Neural crest cell (in vitro differentiated cells): ENCODE measurements around the gene RBAK. TPM values are rescaled to one million over a fixed set of nuclear protein-coding genes. Genes with fewer than 3 reads are reported as not detected.
"Not testable (repeated sequence)": the region's sequence is repeated elsewhere in the genome, so short reads cannot be mapped to it uniquely, and the experiment has no call there.

Source experiments
- DNase-seq: peaks from one replicate; pipeline ENCODE4 v3.0.0; 2021; ENCODE audit warnings: low read depth, mixed read lengths, low spot score
- H3K27ac Mint-ChIP-seq: one replicate; pipeline ENCODE4 v1.8.0; 2021; ENCODE audit warnings: mild to moderate bottlenecking, mixed read lengths; ENCODE audit not compliant: unreplicated experiment
- H3K27me3 Mint-ChIP-seq: 2 replicates; pipeline ENCODE4 v1.8.0; 2021; ENCODE audit warnings: low read depth, mild to moderate bottlenecking, mixed read lengths
- H3K36me3 Mint-ChIP-seq: 2 replicates; pipeline ENCODE4 v1.8.0; 2021; ENCODE audit warnings: low read depth, mild to moderate bottlenecking, mixed read lengths
- H3K4me1 Mint-ChIP-seq: 2 replicates; pipeline ENCODE4 v1.8.0; 2021; ENCODE audit warnings: mixed read lengths
- H3K4me3 Mint-ChIP-seq: one replicate; pipeline ENCODE4 v1.8.0; 2021; ENCODE audit warnings: mild to moderate bottlenecking, mixed read lengths
- H3K9me3 Mint-ChIP-seq: 2 replicates; pipeline ENCODE4 v1.8.0; 2021; ENCODE audit warnings: mixed read lengths
- CTCF ChIP-seq: fragments of 200-600 bp; sonication (generic); conservative IDR thresholded peaks from 2 replicates; pipeline ENCODE4 v1.5.0; 2021; ENCODE audit warnings: antibody characterized with exemption, mild to moderate bottlenecking
- total RNA-seq: library from RNA; stranded (reverse); gene quantifications from 2 replicates; pipeline ENCODE4 v1.2.1, GENCODE V29; 2021

The RBAK gene
- total RNA-seq, 1 donor from 2014 or later: 15.7 TPM

DNA sequence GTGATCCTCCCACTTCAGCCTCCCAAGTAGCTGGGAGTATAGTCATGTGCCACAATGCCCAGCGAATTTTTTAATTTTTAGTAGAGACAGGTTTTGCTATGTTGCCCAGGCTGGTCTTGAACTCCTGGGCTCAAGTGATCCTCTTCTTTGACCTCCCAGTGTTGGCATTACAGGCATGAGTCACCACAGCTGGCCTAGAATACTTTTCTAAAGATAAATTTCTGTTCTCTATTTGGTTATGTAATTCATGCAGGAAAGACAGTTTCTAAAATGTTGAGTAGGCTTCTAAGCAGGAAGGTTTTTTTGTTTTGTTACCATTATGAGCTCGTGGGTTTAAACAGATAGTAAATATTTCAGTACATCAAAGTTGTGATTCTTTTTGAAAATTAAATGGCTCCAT is 5.0 kb downstream of the RBAK start:
- Mint-ChIP-seq H3K4me3 (no peak overlapping the region), H3K27ac (no peak overlapping the region), H3K9me3 (peaks cover 22% of the 10 kb centered on the region), H3K36me3 (peaks cover 65% of the 10 kb centered on the region), H3K4me1 (peaks cover 13% of the 10 kb centered on the region), H3K27me3 (no peaks in the 10 kb centered on the region)
- no peak for DNase-seq
- TF ChIP-seq CTCF: no peak

- H3K27ac Mint-ChIP-seq, H3K4me1 Mint-ChIP-seq, DNase-seq, H3K27me3 Mint-ChIP-seq: not testable (repeated sequence)
- H3K4me3 Mint-ChIP-seq: peak overlapping the region; percentile 19
- H3K36me3 Mint-ChIP-seq: peaks cover 72% of the 10 kb centered on the region
- peaks cover 26% of the 10 kb centered on the region for H3K9me3 Mint-ChIP-seq
These were observed 6.1 kb downstream of the RBAK start for GRCh38 chr7:5051731-5052130.

- no peak overlapping the region for H3K27ac Mint-ChIP-seq
These were observed 7.5 kb downstream of the RBAK start for GRCh38 chr7:5053175-5053574.

GRCh38 chr7:5063698-5064097 is 18.0 kb downstream of the RBAK start:
- peaks cover 61% of the 10 kb centered on the region for H3K9me3 Mint-ChIP-seq

More at GRCh38 chr7:5053175-5053574, 7.5 kb downstream of the RBAK start:
- Mint-ChIP-seq H3K27me3 (no peaks in the 10 kb centered on the region), H3K4me1 (peaks cover 4% of the 10 kb centered on the region), H3K9me3 (peaks cover 31% of the 10 kb centered on the region), H3K36me3 (peaks cover 85% of the 10 kb centered on the region), H3K4me3 (no peak overlapping the region)
- DNase-seq: no peak
- no peak for TF ChIP-seq CTCF

GRCh38 chr7:5064391-5065106 is 18.9 kb downstream of the RBAK start:
- H3K27me3 Mint-ChIP-seq: peaks cover 2% of the 10 kb centered on the region
- peaks cover 96% of the 10 kb centered on the region for H3K36me3 Mint-ChIP-seq
- H3K4me3 Mint-ChIP-seq: peak overlapping the region; percentile 63
- H3K4me1 Mint-ChIP-seq: no peaks in the 10 kb centered on the region
- H3K9me3 Mint-ChIP-seq: peaks cover 63% of the 10 kb centered on the region
- no peak for DNase-seq
- no peak overlapping the region for H3K27ac Mint-ChIP-seq
- TF ChIP-seq CTCF: no peak

More at GRCh38 chr7:5063698-5064097, 18.0 kb downstream of the RBAK start:
- TF ChIP-seq CTCF: no peak
- Mint-ChIP-seq H3K27me3 (peaks cover 2% of the 10 kb centered on the region), H3K4me3 (no peak overlapping the region), H3K27ac (no peak overlapping the region), H3K4me1 (no peaks in the 10 kb centered on the region), H3K36me3 (peaks cover 95% of the 10 kb centered on the region)
- no peak for DNase-seq

GRCh38 chr7:5065107-5065407 is 19.4 kb downstream of the RBAK start:
- Mint-ChIP-seq H3K4me3 (no peak overlapping the region), H3K36me3 (peaks cover 94% of the 10 kb centered on the region), H3K27me3 (peaks cover 2% of the 10 kb centered on the region), H3K9me3 (peaks cover 62% of the 10 kb centered on the region), H3K4me1 (no peaks in the 10 kb centered on the region), H3K27ac (no peak overlapping the region)
- no peak for DNase-seq
- no peak for TF ChIP-seq CTCF
